HG03342 (cell line): Measurements from ENCODE around the gene KCNF1.

Experiments
- ATAC-seq: cut with Tn5 transposase; IDR thresholded peaks from one replicate; pipeline ENCODE4 v1.9.1; 2021; ENCODE audit warnings: mild to moderate bottlenecking, moderate library complexity; ENCODE audit not compliant: unreplicated experiment

KCNF1 gene

GRCh38 chr2:10879624-10880585, 31.8 kb upstream of the KCNF1 start:
- no peak for ATAC-seq

DNA sequence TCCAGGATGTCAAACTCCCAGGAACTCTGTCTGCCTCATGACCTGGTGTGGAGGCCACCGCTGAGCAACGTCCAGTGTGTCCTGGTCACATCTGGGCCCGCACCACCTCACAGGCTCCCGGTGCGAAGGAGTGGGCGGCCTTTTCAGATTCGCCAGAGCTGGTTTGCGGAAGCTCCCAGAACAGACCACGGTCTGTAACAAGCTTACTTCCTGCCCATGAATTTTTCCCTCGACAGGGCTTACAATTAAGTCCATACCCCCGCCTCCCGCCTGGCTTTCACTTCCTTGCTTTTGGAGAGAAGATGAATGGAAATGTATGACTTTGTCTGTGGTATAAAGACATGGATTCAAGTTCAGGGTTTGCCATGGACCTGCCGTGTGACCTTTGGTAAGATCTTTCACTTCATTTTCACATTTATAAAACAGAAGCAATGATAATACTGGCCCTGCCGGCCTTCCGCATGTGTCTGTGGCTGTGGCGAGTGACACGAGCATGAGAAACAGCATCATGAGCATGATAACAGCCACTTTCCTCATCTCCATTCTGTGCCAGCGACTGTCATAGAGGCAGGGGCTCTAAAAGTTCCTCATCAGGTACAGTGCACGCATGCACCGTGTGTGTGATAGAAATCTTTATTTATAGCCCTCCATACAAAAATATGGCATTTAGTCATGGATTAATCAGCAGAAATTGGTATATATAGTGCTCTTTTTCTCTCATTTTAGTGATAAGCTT, 31.0 kb upstream of the KCNF1 start:
- ATAC-seq, result no peak

DNA sequence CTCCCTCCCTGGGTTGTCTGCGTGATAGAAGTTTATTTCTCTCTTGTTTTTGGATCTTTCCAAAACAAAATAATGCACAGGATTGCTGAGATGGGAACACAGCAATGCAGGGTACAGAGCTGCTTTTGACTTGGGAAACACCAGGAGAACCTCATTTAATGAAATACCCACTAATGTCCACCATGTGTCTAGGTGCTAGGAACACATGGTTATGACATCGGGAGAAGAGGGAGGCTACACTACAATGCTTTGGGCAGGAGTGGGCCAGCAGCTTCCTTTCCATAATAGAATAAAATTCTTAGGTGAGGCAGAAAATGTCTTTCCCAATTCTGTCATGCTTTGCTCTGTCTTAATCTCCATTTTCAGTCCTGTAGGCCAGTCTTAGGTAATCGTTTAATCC, 29.2 kb upstream of the KCNF1 start:
- ATAC-seq, result no peak

DNA sequence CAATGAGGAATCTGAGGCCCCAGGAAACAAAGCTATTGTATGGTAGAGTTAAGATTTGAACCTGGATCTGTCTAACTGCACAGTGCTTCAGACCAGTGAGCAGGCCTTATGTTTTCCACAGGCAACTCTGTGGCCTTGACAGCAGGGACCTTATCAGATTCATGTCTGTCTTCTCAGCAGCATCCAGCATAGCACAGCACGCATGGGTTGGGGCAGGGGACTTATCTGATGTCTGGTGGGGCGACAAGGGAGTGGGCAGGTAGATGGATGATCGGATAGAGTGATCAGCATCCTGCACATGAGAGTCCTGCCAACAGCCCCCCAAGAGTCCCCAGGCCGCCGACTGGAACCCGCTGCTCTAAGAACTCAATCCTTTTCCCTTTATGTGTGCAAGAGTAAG, 28.7 kb upstream of the KCNF1 start:
- ATAC-seq, result no peak

DNA sequence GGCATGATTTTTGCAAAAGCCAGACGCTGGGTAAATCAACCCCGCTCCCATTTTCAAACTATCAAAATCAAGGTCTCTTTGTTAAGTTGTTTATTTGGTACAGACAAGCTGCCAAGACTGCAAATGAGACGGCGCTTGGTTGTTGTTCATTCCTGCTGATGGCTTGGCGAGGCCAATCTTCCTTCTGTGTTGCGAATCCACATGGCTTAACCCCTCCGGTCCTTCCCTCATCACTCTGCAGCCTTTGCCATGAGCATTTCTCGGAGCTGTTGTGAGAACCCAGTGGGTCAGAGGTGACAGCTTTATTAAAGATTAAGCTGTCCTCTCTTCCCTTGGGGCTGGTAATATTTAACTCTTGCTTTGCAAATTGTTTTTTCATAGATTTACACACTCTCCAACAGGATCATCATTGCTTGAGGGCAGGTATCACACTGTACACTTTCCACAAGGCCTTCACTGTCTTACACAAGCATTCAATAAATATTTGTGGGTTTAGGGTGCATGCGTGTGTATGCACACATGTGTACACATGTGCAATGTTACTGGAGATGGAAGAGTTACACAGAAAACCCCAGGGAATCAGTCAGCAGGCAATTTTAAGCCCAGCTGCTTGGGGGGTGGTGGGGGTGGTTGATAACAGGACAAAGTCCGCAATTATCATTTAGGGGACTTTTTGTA, 27.8 kb upstream of the KCNF1 start:
- ATAC-seq, result no peak

- no peak for ATAC-seq
Observed at GRCh38 chr2:10884574-10884975, 27.2 kb upstream of the KCNF1 start.

- ATAC-seq, result no peak
Observed at GRCh38 chr2:10885094-10885860, 26.5 kb upstream of the KCNF1 start.

DNA sequence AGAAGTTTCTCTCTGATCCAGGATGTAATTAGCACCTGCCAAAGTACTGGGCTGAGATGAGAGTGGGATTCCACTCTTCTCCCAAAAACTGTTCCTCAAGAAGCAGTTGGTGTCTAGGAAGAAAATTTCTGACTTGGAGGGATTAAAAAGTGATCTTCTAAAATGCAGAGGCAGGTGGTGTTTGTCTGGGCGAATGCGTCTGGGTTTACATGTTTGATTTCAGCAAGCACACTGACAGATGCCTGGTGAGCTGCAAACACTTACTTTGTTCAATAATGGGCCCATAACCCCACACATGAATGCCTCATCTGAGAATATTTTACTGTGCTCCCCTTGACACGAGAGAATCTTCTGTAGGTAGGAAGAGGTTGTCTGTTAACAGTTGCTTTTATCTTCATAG, 24.3 kb upstream of the KCNF1 start:
- no peak for ATAC-seq

DNA sequence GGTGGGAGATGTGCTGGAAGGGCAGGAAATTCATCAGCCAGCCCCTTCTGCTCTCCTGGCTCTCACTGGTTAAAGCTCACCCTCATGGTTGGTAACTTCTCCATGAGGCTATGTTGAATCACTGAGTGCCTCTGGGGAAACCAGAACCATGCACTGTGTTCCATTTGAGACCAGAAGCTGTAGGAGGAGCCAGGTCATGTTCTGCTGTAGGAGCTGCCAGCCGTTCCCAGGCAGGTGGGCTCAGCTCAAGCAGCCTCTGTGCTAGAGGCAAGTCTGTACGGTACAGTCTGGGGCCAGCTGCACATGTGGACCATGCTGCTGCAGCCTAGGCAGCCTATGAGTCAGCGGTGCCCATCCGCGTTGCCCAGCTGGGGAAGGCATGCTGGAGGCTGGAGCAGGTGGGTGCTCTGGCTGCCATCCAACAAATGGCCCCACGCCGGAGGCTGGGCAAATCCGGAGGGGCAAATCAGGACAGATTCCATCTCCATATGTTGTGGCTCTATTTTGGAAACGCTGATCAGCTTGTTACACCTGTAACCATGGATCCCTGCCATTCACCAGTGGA, 22.0 kb upstream of the KCNF1 start:
- no peak for ATAC-seq

DNA sequence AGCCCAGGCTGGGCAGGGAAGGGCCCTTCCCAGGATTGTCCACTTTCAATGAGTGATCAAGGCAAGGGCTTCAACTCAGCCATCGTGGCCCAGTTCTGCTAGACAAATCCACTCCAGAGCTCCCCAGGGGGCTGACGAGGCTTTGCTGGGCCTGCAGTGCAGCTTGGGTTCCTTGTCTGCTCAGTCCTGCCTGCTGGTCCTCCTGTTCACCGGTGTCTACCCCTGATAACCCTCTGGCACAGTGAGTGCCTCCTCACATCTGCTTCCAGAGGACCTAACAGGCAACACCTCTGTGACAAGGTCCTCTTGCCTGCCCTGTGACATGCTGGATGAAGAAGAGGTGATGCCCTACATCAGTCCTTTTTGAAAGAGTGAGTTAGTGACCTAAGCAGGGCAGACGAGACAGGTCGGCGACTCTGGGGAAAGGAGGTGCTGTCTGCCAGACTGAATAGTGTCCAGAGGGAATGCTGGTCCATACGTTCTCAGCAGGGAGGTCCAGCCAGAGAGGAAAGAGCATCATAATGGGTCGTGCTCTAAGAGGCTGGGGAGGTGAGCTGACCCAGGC, 20.9 kb upstream of the KCNF1 start:
- ATAC-seq, result no peak

DNA sequence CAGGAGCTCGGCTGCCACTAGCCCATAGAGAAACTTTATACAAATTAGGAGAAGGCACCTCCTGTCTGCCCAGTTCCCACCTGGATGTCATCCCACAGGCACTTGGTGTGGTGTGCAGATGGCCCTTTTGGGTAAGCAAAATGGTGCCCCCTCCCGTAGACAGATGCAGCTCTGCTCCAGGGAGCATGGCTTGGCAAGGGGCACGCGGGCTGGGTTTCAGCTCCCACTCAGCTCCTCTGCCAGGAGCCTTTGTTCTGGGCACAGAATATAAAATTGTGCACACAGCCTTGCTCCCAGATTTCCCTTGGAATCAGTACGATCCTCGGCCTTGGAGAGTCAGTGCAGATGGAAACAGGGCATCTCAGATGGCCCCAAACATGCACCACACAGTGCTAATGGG, 20.3 kb upstream of the KCNF1 start:
- no peak for ATAC-seq

DNA sequence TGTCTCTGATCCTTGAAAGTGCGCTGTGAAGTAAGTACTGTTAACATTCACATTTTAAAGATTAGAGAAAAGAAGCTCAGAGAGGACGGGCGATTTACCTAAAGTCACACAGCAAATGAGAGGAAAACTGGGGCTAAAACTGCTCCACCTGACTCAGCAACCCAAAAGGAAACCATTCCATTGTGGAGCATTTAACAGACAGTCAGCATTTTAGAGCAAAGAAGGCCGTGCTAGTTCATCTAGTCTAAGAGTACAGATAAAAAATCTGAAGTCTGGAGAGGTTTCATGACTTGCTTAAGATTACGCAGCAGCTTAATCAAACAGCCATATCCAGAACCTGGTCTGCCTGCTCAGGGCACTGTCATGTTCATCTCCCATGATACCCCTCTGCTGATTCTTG, 19.9 kb upstream of the KCNF1 start:
- ATAC-seq, result no peak

DNA sequence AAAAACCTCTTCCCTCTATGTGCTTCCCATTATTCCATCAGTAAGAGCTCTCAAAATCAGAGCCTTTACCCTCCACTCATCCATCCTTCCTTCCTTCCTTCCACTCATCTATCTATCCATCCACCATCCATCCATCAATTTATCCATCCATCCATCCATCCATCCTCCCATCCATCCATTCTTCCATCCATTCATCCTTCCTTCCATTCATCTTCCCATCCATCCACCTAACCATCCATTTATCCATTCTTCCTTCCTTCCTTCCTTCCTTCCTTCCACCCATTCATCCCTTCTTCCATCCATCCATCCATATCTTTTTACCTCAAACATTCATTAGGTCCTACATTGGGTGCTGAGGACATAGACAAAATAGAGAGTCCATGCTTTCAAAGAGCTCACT, 19.4 kb upstream of the KCNF1 start:
- no peak for ATAC-seq

GRCh38 chr2:10892796-10893350, 18.9 kb upstream of the KCNF1 start:
- ATAC-seq, result no peak

DNA sequence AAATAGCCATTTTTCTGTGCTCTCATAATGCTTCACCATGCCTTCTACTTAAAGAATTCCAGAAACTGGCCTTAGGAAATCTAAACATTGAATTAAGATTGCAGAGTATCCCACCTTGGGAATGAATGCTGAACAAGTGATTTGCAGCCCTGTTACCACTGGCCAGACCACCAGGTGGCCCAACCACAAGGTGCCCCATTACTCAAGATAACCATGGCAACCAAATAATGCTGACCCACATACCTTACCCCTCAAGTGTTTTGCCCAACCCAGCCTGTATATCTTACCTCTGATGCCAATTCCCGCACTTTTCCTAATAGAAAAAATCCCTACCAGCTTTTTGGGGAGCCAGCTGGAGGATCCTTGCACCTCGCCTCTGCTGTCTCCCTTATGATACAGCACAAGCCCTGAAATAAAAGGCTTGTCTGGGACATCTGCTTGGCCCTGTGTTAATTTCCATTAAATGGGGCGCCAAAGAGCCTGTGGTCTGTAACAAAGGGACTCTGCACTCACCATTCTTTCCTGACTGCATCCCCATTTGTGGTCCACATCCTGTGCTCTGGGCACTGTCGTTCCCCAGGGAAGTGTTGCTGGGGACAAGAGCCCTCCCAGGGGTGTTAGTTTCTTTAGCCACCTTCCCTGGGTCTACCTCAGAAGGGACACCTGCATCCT, 17.3 kb upstream of the KCNF1 start:
- ATAC-seq, result no peak

- no peak for ATAC-seq
Observed at GRCh38 chr2:10895231-10895630, 16.5 kb upstream of the KCNF1 start.

DNA sequence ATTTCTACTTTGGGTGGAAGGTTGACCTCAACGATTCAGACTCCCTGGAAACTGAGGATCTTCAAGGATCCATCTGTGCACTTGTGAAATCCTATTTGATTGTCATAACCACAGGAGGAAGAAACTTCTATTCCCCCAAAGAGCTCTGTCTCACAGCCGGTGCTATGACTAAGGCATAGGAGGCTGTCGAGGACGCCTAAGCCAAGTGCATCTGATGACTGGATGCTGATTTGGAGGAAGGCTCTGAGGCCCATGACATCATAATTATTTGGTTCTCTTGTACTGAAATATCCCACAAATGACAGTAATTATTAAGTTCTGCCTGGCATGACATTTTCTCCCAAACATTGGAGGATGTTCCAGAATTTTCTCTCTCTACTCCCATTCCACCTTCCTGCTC, 13.8 kb upstream of the KCNF1 start:
- no peak for ATAC-seq

DNA sequence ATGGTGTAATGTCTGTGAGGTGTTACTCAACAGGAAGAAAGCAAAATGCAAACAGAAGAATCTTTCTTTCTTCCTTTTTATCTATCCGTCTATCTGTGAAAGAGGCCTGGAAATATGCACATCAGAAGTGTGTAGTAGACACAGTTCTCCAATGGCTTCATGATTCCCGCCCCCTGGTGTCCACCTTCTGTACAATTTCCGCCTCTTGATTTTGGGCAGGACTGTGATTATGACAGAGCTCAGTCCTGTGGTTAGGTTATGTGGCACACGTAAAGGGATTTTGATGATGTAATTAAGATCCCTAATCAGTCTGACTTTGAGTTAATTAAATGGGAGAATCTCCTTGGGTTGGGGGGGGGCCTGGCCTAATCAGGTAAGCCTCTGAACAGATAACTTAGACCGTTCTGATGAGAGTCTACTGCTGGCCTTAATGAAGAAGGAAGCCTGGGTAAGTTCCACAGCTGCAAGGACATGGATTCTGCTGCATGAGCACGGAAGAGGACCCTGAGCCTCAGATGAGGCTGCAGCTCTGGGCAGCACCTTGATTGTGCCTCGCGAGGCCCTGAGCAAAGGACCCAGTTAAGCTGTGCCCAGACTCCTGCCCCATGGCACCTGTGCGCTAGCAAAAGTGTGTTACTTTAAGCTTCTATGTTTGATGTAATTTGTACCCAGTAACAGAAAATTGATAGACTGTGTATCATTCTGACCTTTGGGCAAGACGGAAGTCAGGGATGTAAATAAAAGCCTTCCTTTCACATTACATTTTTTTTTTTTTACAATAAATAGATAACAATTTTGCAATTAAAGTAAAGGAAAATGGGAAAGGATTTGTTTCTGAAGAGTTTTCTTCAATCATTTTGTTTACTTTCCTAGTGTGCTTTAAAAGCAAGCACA, 11.3 kb upstream of the KCNF1 start:
- ATAC-seq, result no peak
